CD4-positive, alpha-beta T cell treated with Interleukin-6 for 4 hours (primary cell): ENCODE data around the gene CHST6.
A peak's percentile ranks its signal among the peaks of the same experiment; 100 is the strongest.
"Not testable (repeated sequence)": the region's sequence is repeated elsewhere in the genome, so short reads cannot be mapped to it uniquely, and the experiment has no call there.

Experiments used
- DNase-seq: peaks from one replicate; pipeline ENCODE4 v3.0.0-alpha.2; 2020; ENCODE audit warnings: mixed read lengths

Gene CHST6

DNA sequence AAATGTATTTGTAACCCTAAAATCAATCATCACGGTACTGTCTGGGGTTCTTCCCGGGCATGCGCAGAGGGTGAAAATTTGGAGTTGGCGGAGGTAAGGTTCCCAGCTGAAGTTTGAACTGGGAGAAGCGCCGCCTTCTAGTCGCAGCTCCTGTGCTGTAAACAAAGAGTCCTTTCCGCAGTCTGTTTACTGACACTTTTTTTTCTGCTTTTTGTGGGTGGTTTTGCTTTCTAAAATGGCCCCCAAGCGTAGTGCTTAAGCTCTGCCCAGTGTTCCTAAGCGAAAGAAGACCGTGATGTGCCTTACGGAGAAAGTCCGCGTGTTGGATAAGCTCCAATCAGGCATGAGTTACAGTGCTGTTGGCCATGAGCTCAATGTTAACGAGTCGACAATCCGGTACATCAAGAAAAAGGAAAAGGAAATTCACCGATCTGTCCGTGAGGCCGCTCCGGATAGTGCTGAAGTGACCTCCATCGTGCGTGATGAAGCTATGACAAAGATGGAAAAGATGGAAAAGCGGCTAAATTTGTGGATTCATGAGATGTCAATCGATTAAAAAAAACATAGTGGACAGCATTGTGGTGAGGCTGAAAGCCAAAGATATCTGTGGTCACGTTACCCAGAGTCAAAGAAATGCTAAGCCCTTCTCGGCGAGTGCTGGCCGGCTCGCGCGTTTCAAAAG is 61.4 kb downstream of the CHST6 start:
- DNase-seq, result no peak

DNA sequence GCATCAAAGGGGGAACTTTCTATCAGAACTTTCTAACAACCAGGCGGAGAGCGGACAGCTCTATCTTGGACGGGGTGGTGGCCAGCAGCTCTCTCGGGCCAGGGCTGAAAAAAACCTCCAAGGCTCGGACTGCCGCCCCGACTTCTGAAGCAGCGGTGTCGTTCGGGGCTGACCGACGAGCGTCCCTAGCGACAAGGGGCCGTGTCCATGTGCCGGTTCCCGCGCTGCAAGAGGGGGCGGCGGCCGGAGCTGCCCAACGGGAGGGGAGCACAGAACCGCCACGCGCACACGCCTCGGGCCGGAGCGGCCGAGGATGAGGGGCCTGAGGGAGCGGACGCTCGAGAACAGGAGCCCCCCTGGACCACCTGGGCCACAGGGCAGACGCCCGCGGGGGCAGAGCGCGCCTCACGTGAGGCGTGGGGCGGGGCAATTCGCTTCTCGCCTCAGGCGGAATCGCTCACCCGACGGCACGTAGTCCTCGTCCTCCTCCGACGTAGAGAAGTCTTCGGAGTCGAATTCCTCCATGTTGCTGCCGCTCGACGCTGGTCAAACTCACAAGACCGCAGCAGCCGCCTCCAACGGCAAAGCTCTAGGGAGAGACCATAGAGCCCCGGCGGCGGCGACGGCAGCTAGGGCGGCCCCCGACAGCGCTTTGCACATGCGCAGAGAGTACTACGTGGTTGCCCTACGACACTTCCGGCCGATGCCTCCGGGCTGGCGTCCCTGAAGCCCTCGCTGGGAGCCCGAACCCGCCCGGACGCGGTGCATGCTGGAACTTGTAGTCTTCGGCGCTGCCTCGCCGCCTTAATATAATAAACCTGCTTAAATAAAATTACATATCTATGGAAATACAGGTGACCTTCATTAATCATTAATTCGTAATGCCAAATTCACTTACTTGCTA is 62.2 kb downstream of the CHST6 start, which contains the start of gene CFDP1:
Gene CFDP1, minus strand, starts transcription at position 676 of the 904 bp plus-strand sequence. Its CDS starts 151 bp downstream, at position 525.
- peak; percentile 96 for DNase-seq

DNA sequence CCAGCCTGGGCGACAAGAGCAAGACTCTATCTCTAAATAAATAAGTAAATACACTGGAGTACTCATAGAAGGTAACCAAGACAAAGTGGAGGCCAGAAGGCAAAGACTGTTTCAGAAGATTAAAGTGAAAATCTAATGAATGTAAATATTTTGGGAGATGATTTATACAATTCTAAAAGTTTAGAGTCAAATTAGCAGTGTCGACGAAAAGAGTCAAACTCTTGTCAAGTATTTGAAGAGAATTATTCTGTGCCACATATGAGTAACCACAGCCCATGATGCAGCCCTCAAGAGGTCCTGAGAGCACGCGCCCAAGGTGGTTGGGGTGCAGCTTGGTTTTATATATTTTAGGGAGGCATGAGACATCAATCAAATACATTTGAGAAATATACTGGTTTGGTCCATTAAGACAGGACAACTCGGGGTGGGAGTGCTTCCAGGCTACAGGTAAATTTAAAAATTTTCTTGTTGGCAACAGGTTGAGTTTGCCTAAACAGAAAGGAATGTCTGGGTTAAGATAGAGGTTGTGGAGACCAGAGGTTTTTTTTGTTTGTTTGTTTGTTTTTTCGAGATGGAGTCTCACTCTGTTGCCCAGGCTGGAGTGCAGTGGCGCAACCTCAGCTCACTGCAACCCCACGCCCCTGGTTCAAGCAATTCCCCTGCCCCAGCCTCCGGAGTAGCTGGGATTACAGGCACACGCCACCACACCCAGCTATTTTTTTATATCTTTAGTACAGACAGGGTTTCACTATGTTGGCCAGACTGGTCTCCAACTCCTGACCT is 65.4 kb downstream of the CHST6 start:
- no peak for DNase-seq

DNA sequence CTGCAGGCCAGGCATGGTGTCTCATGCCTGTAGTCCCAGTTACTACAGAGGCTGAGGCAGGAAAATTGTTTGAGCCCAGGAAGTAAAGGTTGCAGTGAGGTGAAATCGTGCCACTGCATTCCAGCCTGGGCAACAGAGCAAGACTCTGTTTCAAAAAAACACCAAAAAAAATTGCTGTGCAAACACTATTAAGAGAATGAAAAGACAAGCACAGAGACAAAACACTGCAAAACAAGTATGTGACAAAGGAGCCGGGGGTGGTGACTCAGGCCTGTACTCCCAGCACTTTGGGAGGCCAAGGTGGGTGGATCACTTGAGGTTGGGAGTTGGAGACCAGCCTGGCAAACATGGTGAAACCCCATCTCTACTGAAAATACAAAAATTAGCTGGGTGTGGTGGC is 68.7 kb downstream of the CHST6 start:
- not testable (repeated sequence) for DNase-seq

DNA sequence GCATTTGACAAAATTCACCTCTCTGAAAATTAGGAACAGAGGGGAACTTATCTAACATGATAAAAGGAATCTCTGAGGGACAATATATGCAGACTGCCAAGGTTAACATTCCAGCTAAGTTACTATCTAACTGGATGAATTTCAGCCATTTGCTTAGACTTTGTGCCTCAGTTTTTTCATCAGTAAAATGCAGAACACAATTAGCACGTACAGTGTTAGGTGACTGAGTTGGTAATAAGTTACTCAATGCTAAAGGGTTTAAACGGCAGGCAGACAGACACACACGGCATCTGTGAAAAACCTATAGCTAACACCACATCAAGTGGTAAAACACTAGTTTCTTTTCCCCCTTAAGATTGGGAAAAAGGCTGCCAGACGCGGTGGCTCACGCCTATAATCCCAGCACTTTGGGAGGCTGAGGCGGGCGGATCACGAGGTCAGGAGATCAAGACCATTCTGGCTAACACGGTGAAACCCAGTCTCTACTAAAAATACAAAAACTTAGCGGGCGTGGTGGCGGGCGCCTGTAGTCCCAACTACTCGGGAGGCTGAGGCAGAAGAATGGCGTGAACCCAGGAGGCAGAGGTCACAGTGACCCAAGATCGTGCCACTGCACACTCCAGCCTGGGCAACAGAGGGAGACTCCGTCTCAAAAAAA is 71.0 kb downstream of the CHST6 start:
- not testable (repeated sequence) for DNase-seq

DNA sequence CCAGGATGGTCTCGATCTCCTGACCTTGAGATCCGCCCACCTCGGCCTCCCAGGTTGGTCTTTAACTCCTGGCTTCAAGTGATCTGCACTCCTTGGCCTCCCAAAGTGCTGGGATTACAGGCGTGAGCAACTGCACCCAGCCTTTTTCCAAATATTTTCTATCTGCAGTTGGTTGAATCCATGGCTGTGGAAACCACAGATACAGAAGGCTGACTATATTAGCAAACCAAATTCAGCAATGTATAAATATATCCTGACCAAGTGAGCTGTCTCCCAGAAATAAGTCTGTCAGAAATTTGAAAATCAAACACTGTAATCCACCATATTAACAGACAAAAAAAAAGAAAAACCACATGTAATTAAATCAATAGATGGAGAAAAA is 71.5 kb downstream of the CHST6 start:
- no peak for DNase-seq
